ENCODE results near the gene NUMA1. TPM values are rescaled to one million over a fixed set of nuclear protein-coding genes. Genes with fewer than 3 reads are reported as not detected.

Gene NUMA1
- total and polyA plus RNA-seq, 2 experiments from 2014 or later = 33.2 to 104 TPM

- no peak for TF ChIP-seq STAT1 (IDR thresholded peaks at IDR 0.05; ENCODE audit: unreplicated experiment)
Measured at GRCh38 chr11:72023335-72023734, 57.0 kb downstream of the NUMA1 start (continued).

- Mint-ChIP-seq H3K4me1 (no peaks in the 10 kb centered on the region; the same call in 2 of the 3 replicates), H3K36me3 (ENCODE audit: low read depth) (peaks cover 92% of the 10 kb centered on the region)
Measured at GRCh38 chr11:72018171-72018570, 62.2 kb downstream of the NUMA1 start.

More at GRCh38 chr11:72018171-72018570, 62.2 kb downstream of the NUMA1 start:
- Histone ChIP-seq H3K79me2 (replicated peaks; ENCODE audit: insufficient read depth) (no peaks in the 10 kb centered on the region), H3K27me3 (ENCODE audit: insufficient read depth) (no peaks in the 10 kb centered on the region), H2AFZ (no peak overlapping the region), H3K4me3 (no peak overlapping the region), H3K4me2 (no peak overlapping the region), H3F3A (replicated peaks; ENCODE audit: low read depth) (no peaks in the 10 kb centered on the region), H3K27ac (ENCODE audit: low read depth) (no peak overlapping the region), H3K36me3 (ENCODE audit: insufficient read depth) (peaks cover 42% of the 10 kb centered on the region), H4K20me1 (replicated peaks; ENCODE audit: insufficient read depth) (peaks cover 4% of the 10 kb centered on the region; the same call in 1 of the 2 replicates), H3K9me2 (ENCODE audit: insufficient read depth) (no peaks in the 10 kb centered on the region), H3K4me1 (ENCODE audit: insufficient read depth) (no peaks in the 10 kb centered on the region)
- Mint-ChIP-seq H3K27me3 (ENCODE audit: insufficient read depth, low read depth, poor library complexity) (peaks cover 16% of the 10 kb centered on the region), H3K27ac (no peak overlapping the region), H3K4me3 (no peak overlapping the region), H3K9me3 (no peaks in the 10 kb centered on the region)
- no peak for DNase-seq (ENCODE audit: low spot score)
- no peak for ATAC-seq
- no peak for TF ChIP-seq EZH2 (IDR thresholded peaks at IDR 0.05; ENCODE audit: low read depth, unreplicated experiment)
- no peak for TF ChIP-seq JUNB (IDR thresholded peaks at IDR 0.05; ENCODE audit: unreplicated experiment)
- no peak for TF ChIP-seq ZNF114 (CRISPR knock-in tag; IDR thresholded peaks at IDR 0.05)
- TF ChIP-seq NANOG (IDR thresholded peaks at IDR 0.05; ENCODE audit: borderline replicate concordance) = no peak
- no peak for TF ChIP-seq POLR2AphosphoS5 (IDR thresholded peaks at IDR 0.05; ENCODE audit: low read depth)
- TF ChIP-seq, protein P1, sequence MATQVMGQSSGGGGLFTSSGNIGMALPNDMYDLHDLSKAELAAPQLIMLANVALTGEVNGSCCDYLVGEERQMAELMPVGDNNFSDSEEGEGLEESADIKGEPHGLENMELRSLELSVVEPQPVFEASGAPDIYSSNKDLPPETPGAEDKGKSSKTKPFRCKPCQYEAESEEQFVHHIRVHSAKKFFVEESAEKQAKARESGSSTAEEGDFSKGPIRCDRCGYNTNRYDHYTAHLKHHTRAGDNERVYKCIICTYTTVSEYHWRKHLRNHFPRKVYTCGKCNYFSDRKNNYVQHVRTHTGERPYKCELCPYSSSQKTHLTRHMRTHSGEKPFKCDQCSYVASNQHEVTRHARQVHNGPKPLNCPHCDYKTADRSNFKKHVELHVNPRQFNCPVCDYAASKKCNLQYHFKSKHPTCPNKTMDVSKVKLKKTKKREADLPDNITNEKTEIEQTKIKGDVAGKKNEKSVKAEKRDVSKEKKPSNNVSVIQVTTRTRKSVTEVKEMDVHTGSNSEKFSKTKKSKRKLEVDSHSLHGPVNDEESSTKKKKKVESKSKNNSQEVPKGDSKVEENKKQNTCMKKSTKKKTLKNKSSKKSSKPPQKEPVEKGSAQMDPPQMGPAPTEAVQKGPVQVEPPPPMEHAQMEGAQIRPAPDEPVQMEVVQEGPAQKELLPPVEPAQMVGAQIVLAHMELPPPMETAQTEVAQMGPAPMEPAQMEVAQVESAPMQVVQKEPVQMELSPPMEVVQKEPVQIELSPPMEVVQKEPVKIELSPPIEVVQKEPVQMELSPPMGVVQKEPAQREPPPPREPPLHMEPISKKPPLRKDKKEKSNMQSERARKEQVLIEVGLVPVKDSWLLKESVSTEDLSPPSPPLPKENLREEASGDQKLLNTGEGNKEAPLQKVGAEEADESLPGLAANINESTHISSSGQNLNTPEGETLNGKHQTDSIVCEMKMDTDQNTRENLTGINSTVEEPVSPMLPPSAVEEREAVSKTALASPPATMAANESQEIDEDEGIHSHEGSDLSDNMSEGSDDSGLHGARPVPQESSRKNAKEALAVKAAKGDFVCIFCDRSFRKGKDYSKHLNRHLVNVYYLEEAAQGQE (IDR thresholded peaks at IDR 0.05; ENCODE audit: unreplicated experiment) = no peak
- TF ChIP-seq, protein P2, sequence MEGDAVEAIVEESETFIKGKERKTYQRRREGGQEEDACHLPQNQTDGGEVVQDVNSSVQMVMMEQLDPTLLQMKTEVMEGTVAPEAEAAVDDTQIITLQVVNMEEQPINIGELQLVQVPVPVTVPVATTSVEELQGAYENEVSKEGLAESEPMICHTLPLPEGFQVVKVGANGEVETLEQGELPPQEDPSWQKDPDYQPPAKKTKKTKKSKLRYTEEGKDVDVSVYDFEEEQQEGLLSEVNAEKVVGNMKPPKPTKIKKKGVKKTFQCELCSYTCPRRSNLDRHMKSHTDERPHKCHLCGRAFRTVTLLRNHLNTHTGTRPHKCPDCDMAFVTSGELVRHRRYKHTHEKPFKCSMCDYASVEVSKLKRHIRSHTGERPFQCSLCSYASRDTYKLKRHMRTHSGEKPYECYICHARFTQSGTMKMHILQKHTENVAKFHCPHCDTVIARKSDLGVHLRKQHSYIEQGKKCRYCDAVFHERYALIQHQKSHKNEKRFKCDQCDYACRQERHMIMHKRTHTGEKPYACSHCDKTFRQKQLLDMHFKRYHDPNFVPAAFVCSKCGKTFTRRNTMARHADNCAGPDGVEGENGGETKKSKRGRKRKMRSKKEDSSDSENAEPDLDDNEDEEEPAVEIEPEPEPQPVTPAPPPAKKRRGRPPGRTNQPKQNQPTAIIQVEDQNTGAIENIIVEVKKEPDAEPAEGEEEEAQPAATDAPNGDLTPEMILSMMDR (conservative IDR thresholded peaks at IDR 0.05; ENCODE audit: low read depth in 2 of 2) = no peak
- no peak for TF ChIP-seq ZNF462 (CRISPR knock-in tag; IDR thresholded peaks at IDR 0.05)
- TF ChIP-seq CREB1 (CRISPR knock-in tag; IDR thresholded peaks at IDR 0.05; ENCODE audit: low read depth) = no peak
- TF ChIP-seq STAT1 (IDR thresholded peaks at IDR 0.05; ENCODE audit: unreplicated experiment) = no peak
- no peak for TF ChIP-seq EZH2phosphoT487 (IDR thresholded peaks at IDR 0.05; ENCODE audit: unreplicated experiment)
- no peak for TF ChIP-seq ZNF331 (CRISPR knock-in tag; IDR thresholded peaks at IDR 0.05; ENCODE audit: low read depth)
- TF ChIP-seq, protein P3, sequence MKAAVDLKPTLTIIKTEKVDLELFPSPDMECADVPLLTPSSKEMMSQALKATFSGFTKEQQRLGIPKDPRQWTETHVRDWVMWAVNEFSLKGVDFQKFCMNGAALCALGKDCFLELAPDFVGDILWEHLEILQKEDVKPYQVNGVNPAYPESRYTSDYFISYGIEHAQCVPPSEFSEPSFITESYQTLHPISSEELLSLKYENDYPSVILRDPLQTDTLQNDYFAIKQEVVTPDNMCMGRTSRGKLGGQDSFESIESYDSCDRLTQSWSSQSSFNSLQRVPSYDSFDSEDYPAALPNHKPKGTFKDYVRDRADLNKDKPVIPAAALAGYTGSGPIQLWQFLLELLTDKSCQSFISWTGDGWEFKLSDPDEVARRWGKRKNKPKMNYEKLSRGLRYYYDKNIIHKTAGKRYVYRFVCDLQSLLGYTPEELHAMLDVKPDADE (IDR thresholded peaks at IDR 0.05) = no peak
